Stimulated activated CD8-positive, alpha-beta memory T cell treated with anti-CD3 and anti-CD28 coated beads, Interleukin-12 subunit alpha, Interleukin-12 subunit beta, amount 100 ng/mL, for 4 hours (primary cell): ENCODE measurements around the gene NOP14.

Experiments
- DNase-seq: peaks from one replicate; pipeline ENCODE4 v3.0.0-alpha.2; 2020; ENCODE audit warnings: low read depth

Gene NOP14

GRCh38 chr4:2914256-2915126 lies 48.7 kb downstream of the NOP14 start:
- no peak for DNase-seq

- DNase-seq = no peak
These were observed 50.0 kb downstream of the NOP14 start for GRCh38 chr4:2913168-2913567.

- no peak for DNase-seq
These were observed 51.3 kb downstream of the NOP14 start for GRCh38 chr4:2911868-2912267.

- DNase-seq = no peak
These were observed 52.8 kb downstream of the NOP14 start for GRCh38 chr4:2910409-2910808.

- DNase-seq = no peak
These were observed 53.6 kb downstream of the NOP14 start for GRCh38 chr4:2909583-2909982.

- DNase-seq = no peak
These were observed 54.5 kb downstream of the NOP14 start for GRCh38 chr4:2908686-2909085.

- no peak for DNase-seq
These were observed 55.4 kb downstream of the NOP14 start for GRCh38 chr4:2907706-2908293.

GRCh38 chr4:2907226-2907625 lies 56.0 kb downstream of the NOP14 start:
- DNase-seq = no peak

- no peak for DNase-seq
These were observed 57.0 kb downstream of the NOP14 start for GRCh38 chr4:2906218-2906617.

GRCh38 chr4:2905544-2905943 lies 57.7 kb downstream of the NOP14 start:
- no peak for DNase-seq

GRCh38 chr4:2902126-2902525 lies 61.1 kb downstream of the NOP14 start:
- no peak for DNase-seq

- DNase-seq = no peak
These were observed 62.0 kb downstream of the NOP14 start for GRCh38 chr4:2901186-2901585.

GRCh38 chr4:2900741-2901140 lies 62.5 kb downstream of the NOP14 start:
- DNase-seq = no peak

GRCh38 chr4:2898001-2898400 lies 65.2 kb downstream of the NOP14 start:
- DNase-seq = no peak

GRCh38 chr4:2893772-2894171 lies 69.4 kb downstream of the NOP14 start:
- DNase-seq = no peak

GRCh38 chr4:2891294-2891693 lies 71.9 kb downstream of the NOP14 start:
- DNase-seq = no peak

GRCh38 chr4:2888886-2889285 lies 74.3 kb downstream of the NOP14 start:
- no peak for DNase-seq
